ENCODE data around the gene COX8A. TPM values are rescaled to one million over a fixed set of nuclear protein-coding genes. Genes with fewer than 3 reads are reported as not detected.

COX8A gene
- 376 and 448 TPM in 2 replicates for total RNA-seq (2022)
- percentile 96 among the genes with signal in this experiment for Bru-seq, nascent RNA
- percentile 99 among the genes with signal in this experiment for BruChase-seq, experiment 1, labeled RNA remaining after a 2-hour chase
- percentile 100 among the genes with signal in this experiment for BruChase-seq, experiment 2, labeled RNA remaining after a 6-hour chase
- long read RNA-seq, transcript COX8A-201 (2 exons, 507 nt), result major isoform, 288 of 292 reads
- long read RNA-seq, partial matches to known transcripts, result 4 of 292 reads
- long read RNA-seq, other reads (novel, unspliced or antisense), result 0 of 292 reads

- peak within 1 kb of the TSS; percentile 99 for H3K27ac Mint-ChIP-seq (ENCODE audit: unreplicated experiment)
- H3K4me3 Mint-ChIP-seq (ENCODE audit: unreplicated experiment), result peak within 1 kb of the TSS; percentile 99
- Histone ChIP-seq H3K4me3 (ENCODE audit: low read depth, low read length) (peak within 1 kb of the TSS; percentile 74), H3K27me3 (replicated peaks; ENCODE audit: control insufficient read depth, insufficient read depth, low read length) (no peaks in the 10 kb centered on the region; the same call in 1 of the 2 replicates), H3K4me1 (peaks cover 11% of the 10 kb centered on the region; the same call in 1 of the 2 replicates), H3K36me3 (ENCODE audit: control insufficient read depth, insufficient read depth, low read length) (no peaks in the 10 kb centered on the region), H3K9me3 (no peaks in the 10 kb centered on the region)
- H3K9me3 Mint-ChIP-seq (ENCODE audit: unreplicated experiment), result peaks cover 10% of the 10 kb centered on the region
- peaks cover 17% of the 10 kb centered on the region for H3K4me1 Mint-ChIP-seq (ENCODE audit: low read depth, unreplicated experiment)
- peaks cover 47% of the 10 kb centered on the region for H3K36me3 Mint-ChIP-seq (ENCODE audit: insufficient read depth, unreplicated experiment)
- peak; percentile 98 to 99 for DNase-seq
- POLR2A ChIA-PET, result interaction anchor here (0.6 to 1.3 kb wide), 5 partner anchors 28 to 1641 kb away, joined by 3 read pairs; partner anchors contain the start of genes NAA40, PCNX3 and RTN3
- no peaks in the 10 kb centered on the region for H3K27me3 Mint-ChIP-seq (ENCODE audit: insufficient read depth, unreplicated experiment)
- CTCF ChIA-PET, result interaction anchor here (0.6 to 1.2 kb wide), 4 partner anchors 29 to 140 kb away, joined by 3 to 8 read pairs (median 6); partner anchors contain the start of gene MARK2
- intact Hi-C loops (cut with micrococcal nuclease; ENCODE audit: unreplicated experiment), result loop anchor here (1.0 to 2.0 kb wide), 2 partner anchors 12 to 36 kb away; partner anchors contain the start of genes NAA40 and OTUB1
- TF ChIP-seq, protein P1, sequence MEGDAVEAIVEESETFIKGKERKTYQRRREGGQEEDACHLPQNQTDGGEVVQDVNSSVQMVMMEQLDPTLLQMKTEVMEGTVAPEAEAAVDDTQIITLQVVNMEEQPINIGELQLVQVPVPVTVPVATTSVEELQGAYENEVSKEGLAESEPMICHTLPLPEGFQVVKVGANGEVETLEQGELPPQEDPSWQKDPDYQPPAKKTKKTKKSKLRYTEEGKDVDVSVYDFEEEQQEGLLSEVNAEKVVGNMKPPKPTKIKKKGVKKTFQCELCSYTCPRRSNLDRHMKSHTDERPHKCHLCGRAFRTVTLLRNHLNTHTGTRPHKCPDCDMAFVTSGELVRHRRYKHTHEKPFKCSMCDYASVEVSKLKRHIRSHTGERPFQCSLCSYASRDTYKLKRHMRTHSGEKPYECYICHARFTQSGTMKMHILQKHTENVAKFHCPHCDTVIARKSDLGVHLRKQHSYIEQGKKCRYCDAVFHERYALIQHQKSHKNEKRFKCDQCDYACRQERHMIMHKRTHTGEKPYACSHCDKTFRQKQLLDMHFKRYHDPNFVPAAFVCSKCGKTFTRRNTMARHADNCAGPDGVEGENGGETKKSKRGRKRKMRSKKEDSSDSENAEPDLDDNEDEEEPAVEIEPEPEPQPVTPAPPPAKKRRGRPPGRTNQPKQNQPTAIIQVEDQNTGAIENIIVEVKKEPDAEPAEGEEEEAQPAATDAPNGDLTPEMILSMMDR (IDR thresholded peaks at IDR 0.05; ENCODE audit: insufficient read depth in 1 of 2, low read depth in 1 of 2, low read length in 1 of 2, severe bottlenecking in 1 of 2, unreplicated experiment in 1 of 2), result peak in 1 of 2 experiments; percentile 22
- TSS peak; percentile 85 for BruUV-seq (replicated peaks)
Observed at GRCh38 chr11:63974259-63975143, at the start of gene COX8A. COX8A (plus strand) TSS chr11:63974620; CDS start chr11:63974681, 61 bp downstream.

DNA sequence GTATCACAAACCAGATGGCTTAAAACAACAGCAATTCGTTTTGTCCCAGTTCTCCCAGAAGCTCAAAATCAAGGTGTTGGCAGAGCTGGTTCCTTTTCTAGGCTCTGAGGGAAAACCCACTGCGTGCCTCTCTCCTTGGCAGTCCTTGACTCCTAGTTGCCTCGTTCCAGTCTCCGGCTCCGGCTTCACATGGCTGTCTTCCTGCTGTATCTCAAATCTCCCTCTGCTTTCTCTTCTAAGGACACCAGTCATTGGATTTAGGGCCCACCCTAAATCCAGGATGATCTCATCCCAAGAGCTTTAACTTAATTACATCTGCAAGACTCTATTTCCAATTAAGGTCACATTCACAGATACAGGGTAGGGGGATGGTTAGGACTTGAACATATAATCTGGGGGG, 44.8 kb upstream of the COX8A start:
- ChIA-PET POLR2A (interaction anchor here (0.6 kb wide), 1 partner anchor 91 kb away, joined by 5 read pairs; no protein-coding TSS in a partner anchor), CTCF (interaction anchor here (0.7 kb wide), 1 partner anchor 12 kb away, joined by 3 read pairs; no protein-coding TSS in a partner anchor)

More for the DNA sequence above, 44.8 kb upstream of the COX8A start:
- no peak overlapping the region for H3K4me3 Mint-ChIP-seq (ENCODE audit: unreplicated experiment)
- TF ChIP-seq, protein P1 (IDR thresholded peaks at IDR 0.05; ENCODE audit: insufficient read depth in 1 of 2, low read depth in 1 of 2, low read length in 1 of 2, severe bottlenecking in 1 of 2, unreplicated experiment in 1 of 2), result no peak
- no peaks in the 10 kb centered on the region for H3K27me3 ChIP-seq (replicated peaks; ENCODE audit: control insufficient read depth, insufficient read depth, low read length)
- intact Hi-C loops (cut with micrococcal nuclease; ENCODE audit: unreplicated experiment), result no loop called here
- H3K36me3 Mint-ChIP-seq (ENCODE audit: insufficient read depth, unreplicated experiment), result no peaks in the 10 kb centered on the region
- H3K36me3 ChIP-seq (ENCODE audit: control insufficient read depth, insufficient read depth, low read length), result no peaks in the 10 kb centered on the region
- no peaks in the 10 kb centered on the region for H3K4me1 Mint-ChIP-seq (ENCODE audit: low read depth, unreplicated experiment)
- H3K27me3 Mint-ChIP-seq (ENCODE audit: insufficient read depth, unreplicated experiment), result no peaks in the 10 kb centered on the region
- BruUV-seq (replicated peaks), result no TSS peak
- H3K4me1 ChIP-seq, result no peaks in the 10 kb centered on the region
- no peak overlapping the region for H3K4me3 ChIP-seq (ENCODE audit: low read depth, low read length)
- no peak overlapping the region for H3K27ac Mint-ChIP-seq (ENCODE audit: unreplicated experiment)
- no peaks in the 10 kb centered on the region for H3K9me3 ChIP-seq
- H3K9me3 Mint-ChIP-seq (ENCODE audit: unreplicated experiment), result no peaks in the 10 kb centered on the region
- DNase-seq, result no peak
